ENCODE measurements around the gene OAS2. TPM values are rescaled to one million over a fixed set of nuclear protein-coding genes. Genes with fewer than 3 reads are reported as not detected.

Gene OAS2
- total and polyA plus RNA-seq, 10 donors = 21.0 to 71.4 (median 43.3) TPM

DNA sequence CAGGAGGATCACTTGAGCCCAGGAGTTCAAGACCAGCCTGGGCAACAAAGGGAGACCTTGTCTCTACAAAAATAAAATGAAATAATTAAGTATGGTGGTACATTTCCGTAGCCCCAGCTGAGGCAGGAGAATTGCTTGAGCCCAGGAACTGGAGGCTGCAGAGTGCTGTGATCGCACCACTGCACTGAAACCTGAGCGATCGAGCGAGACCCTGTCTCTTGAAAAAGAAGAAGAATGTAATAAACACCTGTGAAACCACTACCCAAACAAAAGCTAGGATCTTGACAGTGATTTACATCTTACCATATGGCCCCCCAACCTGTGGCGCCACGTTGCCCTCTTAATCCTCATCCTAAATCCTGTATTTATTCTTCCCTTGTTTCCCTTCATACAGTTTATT lies 72.5 kb downstream of the OAS2 start:
- Histone ChIP-seq H3K27me3 (replicated peaks in 1 of 7) (peaks cover 0 to 7% (median 0%) of the 10 kb centered on the region in 7 donors), H3K36me3 (no peaks in the 10 kb centered on the region), H3K4me3 (no peak overlapping the region), H3K4me1 (peaks cover 19 to 75% (median 51%) of the 10 kb centered on the region in 6 donors), H3K27ac (peak overlapping the region in 3 of 8 donors; percentile 41 to 60 (median 41)), H3K9me3 (no peaks in the 10 kb centered on the region)
- intact Hi-C loops (cut with DNase I; ENCODE audit: low total_unique reads) = no loop called here
- no peak for TF ChIP-seq CTCF (IDR thresholded peaks at IDR 0.05 in 8 of 11, conservative IDR thresholded peaks at IDR 0.05 in 3 of 11)
- peak in 1 of 3 donors; percentile 58 for TF ChIP-seq POLR2AphosphoS5 (IDR thresholded peaks at IDR 0.05)
- TF ChIP-seq POLR2A (IDR thresholded peaks at IDR 0.05) = no peak
- WGBS, 5 donors = 63 to 75% (median 71%) methylated on average over 7 of the region's 7 CpGs
- DNase-seq = no peak

GRCh38 chr12:113051759-113052158 lies 73.4 kb downstream of the OAS2 start:
- Histone ChIP-seq H3K9me3 (no peaks in the 10 kb centered on the region), H3K4me1 (peaks cover 19 to 84% (median 60%) of the 10 kb centered on the region in 6 donors), H3K27ac (peak overlapping the region in 1 of 8 donors; percentile 33), H3K27me3 (replicated peaks in 1 of 7) (peaks cover 0 to 17% (median 0%) of the 10 kb centered on the region in 7 donors), H3K36me3 (no peaks in the 10 kb centered on the region), H3K4me3 (no peak overlapping the region)
- no peak for DNase-seq
- WGBS, 5 donors = 82 to 95% (median 91%) methylated on average over 3 to 4 of the region's 4 CpGs
- intact Hi-C loops (cut with DNase I; ENCODE audit: low total_unique reads) = no loop called here
- TF ChIP-seq CTCF (IDR thresholded peaks at IDR 0.05 in 8 of 11, conservative IDR thresholded peaks at IDR 0.05 in 3 of 11) = no peak
- TF ChIP-seq POLR2A (IDR thresholded peaks at IDR 0.05) = no peak
- no peak for TF ChIP-seq POLR2AphosphoS5 (IDR thresholded peaks at IDR 0.05)

DNA sequence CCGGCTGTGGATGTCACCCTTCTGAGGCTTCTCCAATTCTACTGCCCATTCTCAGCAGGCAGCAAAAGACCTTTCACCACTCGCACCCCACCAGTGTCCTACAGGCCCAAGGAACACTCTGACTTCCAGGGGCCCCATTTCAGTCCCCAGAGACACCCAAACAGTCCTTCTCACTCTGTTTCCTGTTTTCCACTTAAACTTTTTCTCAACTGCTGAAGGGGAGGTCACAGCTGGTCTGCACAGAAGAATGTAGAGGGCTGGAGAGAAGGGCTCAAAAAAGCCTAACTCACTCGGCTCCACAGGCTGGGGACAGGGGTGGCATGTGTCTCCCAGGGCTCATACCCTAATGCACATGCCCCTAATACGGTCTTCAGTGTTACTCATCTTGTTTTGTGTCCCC lies 74.0 kb downstream of the OAS2 start:
- Histone ChIP-seq H3K36me3 (no peaks in the 10 kb centered on the region), H3K9me3 (no peaks in the 10 kb centered on the region), H3K27me3 (replicated peaks in 1 of 7) (peaks cover 0 to 23% (median 6%) of the 10 kb centered on the region in 7 donors), H3K27ac (peak overlapping the region in 1 of 8 donors; percentile 33), H3K4me3 (no peak overlapping the region), H3K4me1 (peaks cover 24 to 90% (median 66%) of the 10 kb centered on the region in 6 donors)
- no peak for DNase-seq
- intact Hi-C loops (cut with DNase I; ENCODE audit: low total_unique reads) = no loop called here
- TF ChIP-seq CTCF (IDR thresholded peaks at IDR 0.05 in 8 of 11, conservative IDR thresholded peaks at IDR 0.05 in 3 of 11) (no peak), POLR2A (IDR thresholded peaks at IDR 0.05) (no peak), POLR2AphosphoS5 (IDR thresholded peaks at IDR 0.05) (no peak)
- 50 to 71% (median 63%) methylated on average over 3 to 4 of the region's 4 CpGs for WGBS, 5 donors

DNA sequence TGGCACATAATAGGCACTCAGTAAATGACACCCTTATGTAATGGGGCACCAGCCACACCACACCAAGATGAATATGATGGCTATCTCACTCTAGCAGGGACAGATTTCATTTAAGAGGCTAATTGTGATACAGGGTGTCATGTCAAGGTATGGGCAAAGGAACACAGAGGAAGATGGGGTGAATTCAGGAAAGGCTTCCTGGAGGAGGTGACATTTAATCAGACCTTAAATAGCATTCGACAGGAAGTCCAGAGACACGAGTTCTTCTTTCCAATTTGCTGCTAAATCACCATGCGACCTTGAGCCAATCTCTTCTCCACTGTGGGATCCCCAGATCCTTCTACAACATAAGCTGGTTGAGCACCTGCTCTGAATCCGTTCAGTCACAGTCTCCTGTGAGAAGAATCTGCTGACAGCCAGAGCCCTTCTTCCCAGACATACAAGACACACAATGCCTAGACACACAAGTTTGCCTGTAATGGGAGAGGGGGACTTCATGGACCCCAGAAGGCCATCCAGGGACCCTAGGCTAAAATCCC lies 76.7 kb downstream of the OAS2 start:
- TF ChIP-seq CTCF (IDR thresholded peaks at IDR 0.05 in 8 of 11, conservative IDR thresholded peaks at IDR 0.05 in 3 of 11) = no peak
- no peak for TF ChIP-seq POLR2AphosphoS5 (IDR thresholded peaks at IDR 0.05)
- TF ChIP-seq POLR2A (IDR thresholded peaks at IDR 0.05) = no peak
- no peaks in the 10 kb centered on the region for H3K9me3 ChIP-seq
- peak overlapping the region in 2 of 8 donors; percentile 85 to 86 for H3K27ac ChIP-seq
- DNase-seq = no peak
- no peak overlapping the region for H3K4me3 ChIP-seq
- peaks cover 18 to 99% (median 76%) of the 10 kb centered on the region in 6 donors for H3K4me1 ChIP-seq
- WGBS, 5 donors = 60 to 71% (median 69%) methylated on average over 4 of the region's 4 CpGs
- H3K36me3 ChIP-seq = peaks cover 0 to 5% (median 0%) of the 10 kb centered on the region in 6 donors
- H3K27me3 ChIP-seq (replicated peaks in 1 of 7) = peaks cover 0 to 29% (median 7%) of the 10 kb centered on the region in 7 donors
- intact Hi-C loops (cut with DNase I; ENCODE audit: low total_unique reads) = no loop called here
